ENCODE results near the gene PTPRN2.

PTPRN2 gene

DNA sequence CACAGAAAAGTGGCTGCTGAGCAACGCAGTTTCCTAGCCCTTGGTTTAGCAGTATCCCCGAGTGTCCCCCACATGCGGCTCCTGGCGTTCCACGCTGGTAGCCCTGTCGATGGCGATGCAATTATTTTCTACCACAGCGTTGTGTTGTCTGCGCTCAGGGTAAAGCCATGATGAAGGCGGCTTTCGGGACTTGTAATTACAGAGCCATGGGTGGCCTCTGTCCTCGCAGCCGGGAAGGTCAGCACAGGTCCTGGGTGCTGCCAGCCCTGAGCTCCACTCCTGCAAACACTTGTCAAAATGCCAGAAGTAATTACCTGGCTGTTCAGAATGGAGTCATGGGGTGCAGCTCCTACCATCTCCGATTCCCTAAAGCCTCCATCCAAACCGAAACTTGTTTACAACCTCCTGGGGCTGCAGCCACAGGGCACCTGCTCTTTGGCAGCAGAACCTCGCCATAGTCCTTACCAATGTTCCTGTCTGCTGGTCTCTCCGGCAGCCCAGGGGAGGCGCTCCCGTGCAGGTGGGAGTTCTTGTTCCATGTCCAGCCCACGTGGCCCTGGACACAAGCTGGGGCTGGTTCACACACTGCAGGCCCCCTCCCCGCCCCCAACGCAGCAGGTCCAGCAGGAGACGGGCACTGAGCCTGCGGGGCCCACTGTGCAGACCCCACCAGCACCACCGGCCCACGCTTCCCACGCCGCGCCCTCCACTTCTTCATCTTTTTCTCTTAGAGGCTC lies 512.6 kb downstream of the PTPRN2 start:
- no peak for FAIRE-seq

DNA sequence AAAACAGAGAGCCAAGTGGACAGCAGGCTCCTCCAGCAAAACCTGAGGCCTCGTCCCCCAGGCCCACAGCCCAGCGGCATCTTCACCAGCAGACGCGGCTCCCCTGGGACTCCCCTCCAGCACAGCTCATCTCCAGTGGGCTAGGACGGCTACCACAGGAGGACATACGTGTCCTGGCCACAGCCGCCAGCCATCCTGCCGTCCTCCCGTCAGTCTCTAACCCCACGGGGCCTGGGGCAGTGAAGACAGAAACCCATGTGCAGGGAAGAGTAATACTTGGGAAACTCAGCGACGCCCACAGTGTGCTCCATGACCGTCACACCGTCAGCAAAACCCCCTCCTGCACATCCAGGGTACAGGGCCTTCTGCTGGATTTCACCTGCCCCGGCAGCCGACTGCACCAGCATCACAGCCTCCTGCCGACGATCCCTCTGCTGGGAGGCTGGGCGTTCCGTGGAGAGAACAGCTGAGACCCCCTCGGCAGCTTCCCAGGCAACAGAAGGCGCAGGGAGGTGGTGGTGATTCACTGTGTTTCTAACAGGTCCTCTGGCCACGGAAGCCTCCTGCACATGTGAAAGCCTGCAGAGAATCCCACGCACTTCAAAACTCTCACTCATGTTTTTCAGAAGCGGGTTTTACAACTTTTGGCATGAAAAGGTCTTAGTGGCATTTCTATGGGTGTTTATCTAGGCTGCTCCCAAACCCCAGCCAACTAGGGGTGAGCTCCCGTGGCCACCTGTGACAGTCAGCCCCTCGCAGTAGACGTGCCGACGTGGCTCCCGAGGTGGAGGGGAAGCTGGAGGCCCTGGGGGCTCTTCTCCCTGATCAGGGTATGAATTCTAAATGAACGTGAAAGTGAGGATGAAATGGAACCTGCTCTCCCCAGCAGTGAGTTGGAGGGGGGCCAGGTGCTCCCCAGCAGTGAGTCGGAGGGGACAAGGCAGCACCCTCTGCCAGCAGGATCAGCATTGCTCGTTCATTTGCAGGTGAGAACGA lies 513.5 kb downstream of the PTPRN2 start:
- no peak for FAIRE-seq

DNA sequence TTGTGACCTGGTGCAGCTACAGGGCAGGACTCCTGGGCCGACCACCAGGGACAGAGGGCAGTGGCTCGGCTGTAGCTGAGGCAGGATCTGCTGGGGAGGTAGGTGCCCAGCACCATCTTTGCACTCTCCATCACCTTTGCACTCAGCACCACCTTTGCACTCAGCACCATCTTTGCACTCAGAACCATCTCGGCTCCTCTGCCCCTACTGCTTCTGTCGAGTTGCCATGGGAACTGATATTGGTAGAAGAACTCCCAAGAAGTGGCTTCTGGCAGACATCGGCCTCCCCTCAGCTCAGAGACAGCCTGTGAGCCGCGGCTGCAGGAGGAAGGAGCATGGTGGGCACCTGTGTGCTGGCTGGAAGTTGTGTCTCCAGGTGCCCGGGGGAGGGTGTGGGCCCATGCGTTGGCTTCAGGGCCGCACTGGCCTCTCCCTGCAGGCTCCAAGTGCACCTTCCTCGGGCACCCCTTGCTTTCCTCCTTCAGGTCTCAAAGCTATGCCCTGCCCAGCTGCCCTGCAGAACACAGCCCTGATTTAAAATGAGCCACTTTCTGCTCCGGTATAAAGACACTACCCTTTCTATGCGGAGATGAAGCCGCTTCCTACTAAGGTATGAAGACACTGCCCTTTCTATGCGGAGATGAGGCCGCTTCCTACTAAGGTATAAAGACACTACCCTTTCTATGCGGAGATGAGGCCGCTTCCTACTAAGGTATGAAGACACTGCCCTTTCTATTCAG lies 514.5 kb downstream of the PTPRN2 start:
- FAIRE-seq: no peak

DNA sequence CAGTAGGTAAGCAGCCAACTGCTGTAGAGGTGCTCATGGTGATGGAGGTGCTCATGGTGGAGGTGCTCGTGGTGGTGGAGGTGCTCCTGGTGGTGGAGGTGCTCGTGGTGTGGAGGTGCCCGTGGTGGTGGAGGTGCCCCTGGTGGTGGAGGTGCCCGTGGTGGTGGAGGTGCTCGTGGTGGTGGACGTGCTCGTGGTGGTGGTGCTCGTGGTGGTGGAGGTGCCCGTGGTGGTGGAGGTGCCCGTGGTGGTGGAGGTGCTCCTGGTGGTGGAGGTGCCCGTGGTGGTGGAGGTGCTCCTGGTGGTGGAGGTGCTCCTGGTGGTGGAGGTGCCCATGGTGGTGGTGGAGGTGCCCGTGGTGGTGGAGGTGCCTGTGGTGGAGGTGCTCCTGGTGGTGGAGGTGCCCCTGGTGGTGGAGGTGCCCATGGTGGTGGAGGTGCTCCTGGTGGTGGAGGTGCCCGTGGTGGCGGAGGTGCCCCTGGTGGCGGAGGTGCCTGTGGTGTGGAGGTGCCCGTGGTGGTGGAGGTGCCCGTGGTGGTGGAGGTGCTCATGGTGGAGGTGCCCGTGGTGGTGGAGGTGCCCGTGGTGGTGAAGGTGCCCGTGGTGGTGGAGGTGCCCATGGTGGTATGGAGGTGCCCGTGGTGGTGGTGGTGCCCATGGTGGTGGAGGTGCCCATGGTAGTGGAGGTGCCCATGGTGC lies 517.3 kb downstream of the PTPRN2 start:
- no peak for FAIRE-seq

DNA sequence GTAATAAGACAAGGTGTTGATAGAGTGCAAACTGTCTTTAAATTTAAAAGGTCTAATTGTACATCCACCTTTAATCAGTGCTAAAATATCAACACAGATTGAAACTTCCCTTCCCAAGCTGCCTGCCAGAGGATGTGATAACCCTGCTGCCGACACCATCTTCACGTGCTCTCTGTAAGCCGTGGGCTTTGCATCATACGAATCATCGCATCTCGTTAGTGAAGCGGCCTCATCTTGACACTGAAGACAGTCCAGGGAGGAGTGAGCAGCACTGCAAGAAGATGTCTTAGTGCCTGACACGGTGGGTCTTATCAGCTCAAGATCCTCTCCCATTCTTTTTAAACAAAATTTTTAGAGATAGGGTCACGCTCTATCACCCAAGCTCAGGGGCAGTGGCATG lies 518.8 kb downstream of the PTPRN2 start:
- FAIRE-seq: no peak

DNA sequence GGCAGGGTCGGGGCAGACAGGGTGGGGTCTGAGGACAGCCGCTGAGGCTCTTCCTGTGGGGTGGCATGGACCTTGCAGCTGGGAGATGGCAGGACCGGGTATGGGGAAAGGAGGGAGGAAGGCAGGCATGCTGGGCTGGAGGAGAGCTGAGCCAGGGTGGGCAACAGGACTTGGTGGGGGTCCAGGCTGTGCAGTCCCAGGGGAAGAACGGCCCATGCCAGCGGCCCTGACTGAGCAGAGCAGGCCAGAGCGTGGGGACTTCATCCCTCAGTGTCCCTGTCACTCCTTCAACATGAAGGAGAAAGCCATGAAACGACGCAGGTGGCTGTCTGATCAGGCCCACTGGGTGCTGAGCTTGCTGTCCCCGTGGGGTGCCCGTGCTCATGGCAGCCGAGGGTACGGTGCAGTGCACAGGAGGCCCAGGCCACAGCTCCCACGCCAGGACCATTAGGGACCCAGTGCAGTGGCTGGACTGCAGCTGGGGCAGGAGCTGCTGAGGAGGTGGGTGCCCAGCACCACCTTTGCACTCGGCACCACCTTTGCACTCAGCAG lies 519.6 kb downstream of the PTPRN2 start:
- no peak for FAIRE-seq

DNA sequence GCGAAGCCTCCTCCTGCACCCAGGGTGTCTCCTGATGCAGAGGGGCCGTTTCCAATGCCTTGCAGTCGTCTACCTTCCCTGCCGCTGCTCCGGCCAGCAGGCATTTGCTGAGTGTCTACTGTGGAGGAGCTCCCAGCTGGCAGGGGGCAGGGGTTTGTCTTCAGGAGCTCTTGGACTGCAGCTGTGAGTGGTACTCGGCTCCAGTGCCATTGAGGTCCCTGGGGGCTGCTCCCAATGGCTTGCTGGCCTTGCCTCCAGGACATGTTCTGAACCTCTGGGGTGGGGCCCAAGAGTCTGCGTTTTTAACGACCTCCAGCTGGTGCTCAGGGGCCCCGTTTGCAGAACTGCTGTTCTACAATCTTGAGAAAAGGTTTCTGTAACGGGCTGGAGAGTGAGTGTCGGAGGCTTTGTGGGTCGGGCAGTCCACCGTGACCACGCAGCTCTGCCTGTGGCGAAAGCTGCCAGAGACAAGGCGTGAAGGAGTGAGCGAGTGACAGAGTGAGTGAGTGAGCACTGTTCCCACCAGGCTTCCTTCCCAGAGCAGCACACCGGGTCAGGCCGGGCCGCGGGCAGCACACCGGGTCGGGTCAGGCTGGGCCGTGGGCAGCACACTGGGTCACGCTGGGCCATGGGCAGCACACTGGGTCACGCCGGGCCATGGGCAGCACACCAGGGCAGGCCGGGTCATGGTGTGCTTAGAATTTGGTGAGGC lies 520.2 kb downstream of the PTPRN2 start:
- no peak for FAIRE-seq

DNA sequence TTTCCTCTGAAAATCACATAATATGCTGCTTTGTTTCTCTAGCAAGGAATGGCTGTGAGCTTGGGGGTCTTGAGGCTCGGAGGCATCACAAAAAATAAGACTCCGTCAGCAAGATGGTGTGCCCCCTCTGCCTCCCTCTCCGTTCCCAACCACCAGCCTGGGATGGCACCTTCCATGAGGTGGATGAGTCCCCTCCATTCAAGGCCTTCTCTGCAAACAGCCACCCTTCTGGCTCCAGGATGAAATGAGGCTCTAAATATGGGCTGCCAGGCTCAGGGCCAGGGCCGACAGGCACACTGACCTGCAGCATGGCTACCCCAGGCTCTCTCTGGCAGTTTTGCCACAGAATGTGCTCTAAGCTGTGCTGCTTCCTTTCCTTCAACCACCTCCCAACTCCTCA lies 521.5 kb downstream of the PTPRN2 start:
- FAIRE-seq: no peak

DNA sequence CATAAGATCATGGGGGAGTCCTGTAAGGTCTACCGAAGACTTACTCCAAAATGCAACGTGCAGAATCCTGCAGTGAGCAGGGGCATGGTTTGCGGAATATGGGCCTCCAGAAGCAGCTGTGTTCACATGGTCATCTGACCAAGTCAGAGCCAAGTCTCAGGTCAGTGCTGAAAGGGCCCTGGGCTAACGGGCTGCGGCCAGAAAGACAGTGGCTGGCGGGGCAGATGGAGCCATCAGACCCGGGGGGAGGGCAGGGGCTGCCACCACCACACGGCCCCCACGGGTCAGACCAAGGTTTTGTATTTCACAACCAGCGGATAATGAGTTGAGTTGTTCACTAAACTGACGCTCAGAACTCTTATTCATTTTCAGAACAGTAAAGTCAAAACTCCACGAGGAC lies 522.3 kb downstream of the PTPRN2 start:
- no peak for FAIRE-seq

DNA sequence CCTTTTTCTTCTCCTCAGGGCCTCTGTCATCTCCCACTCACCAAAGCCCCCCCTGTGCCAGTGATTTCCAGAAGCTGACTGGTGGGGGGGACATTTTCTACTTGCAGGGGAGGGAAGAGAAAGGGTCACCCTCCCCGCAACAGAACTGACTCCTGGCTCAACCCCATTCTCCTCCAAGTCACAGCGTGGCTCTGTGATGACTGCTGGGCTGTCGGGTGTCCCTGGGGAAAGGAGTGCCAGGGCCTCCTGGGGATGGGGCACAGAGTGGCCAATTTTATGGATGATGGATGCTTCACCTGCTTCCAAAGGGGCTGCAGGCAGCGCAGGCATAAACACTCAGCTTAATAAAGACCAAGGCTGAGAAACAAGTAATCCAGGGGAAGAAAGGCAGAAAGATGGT lies 523.0 kb downstream of the PTPRN2 start:
- no peak for FAIRE-seq

DNA sequence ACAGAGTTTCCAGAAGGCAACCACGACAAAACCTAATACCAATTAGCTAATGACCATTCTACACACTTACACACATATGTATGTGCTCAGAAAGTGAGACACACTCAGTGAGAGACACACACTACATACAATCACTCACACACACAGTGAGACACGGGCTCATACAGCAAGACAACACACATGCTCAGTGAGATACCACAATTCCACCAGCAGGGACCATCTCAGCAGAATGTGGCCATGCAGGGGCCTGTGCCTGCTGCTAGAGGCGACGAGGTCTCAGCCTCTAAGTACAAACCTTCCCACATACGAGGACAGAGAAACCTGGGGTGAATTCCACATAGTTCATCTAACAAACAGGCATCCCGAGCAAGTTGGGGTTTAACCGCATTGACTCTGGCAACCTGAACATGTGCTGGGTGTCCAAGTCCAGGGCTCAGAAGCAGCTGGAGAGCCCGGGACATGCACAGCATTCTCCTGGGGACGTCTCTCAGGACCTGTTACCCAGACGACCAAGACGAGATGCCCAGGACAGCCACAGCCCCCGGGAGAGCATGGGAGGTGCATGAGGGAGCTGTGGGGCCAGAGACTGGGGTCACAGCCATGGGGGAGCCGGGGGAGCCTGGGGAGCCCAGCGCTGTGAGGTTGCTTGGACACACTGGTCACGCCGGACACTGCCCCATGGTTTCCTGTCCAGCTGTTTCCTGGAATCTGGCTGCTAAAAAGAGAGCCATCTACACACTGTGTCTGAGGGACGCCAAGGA lies 523.6 kb downstream of the PTPRN2 start:
- no peak for FAIRE-seq

DNA sequence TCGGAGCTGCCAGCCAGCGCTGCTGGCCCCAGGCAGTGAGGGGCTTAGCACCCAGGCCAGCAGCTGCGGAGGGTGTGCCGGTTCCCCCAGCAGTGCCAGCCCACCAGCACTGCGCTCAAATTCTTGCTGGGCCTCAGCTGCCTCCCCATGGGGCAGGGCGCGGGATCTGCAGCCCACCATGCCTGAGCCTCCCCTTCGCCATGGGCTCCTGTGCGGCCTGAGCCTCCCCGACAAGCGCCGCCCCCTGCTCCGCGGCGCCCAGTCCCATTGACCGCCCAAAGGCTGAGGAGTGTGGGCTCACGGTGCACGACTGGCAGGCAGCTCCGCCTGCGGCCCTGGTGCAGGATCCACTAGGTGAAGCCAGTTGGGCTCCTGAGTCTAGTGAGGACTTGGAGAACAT lies 525.0 kb downstream of the PTPRN2 start:
- FAIRE-seq: no peak

DNA sequence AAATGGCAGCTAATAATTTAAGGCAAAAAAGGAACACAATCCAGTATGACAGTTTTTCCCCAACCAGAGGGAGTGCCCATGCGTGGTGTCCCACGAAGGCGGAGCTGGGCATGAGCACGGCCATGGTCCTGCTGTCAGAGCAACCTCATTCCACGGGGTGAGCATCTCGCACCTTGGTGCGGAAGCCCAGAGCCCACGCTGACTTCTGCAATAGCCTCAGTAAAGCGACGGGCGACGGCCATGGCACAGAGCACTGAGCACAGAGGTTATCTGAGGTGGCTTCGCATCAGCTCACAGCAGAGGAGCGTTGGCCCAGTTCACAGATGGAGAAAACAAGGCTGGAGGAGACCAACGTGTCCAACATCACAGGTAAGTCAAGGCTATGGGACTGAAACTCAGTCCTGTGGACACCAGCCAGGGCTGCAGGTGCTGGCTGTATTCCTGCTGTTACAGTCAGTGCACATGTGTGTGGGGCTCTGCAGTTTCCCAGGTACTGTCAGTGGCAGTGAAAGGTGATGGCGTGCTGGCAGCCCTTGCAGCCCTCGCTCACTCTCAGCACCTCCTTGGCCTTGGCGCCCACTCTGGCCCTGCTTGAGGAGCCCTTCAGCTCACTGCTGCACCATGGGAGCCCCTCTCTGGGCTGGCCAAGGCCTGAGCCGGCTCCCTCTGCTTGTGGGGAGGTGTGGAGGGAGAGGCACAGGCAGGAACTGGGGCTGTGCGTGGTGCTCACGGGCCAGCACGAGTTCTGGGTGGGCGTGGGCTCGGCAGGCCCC lies 525.6 kb downstream of the PTPRN2 start:
- no peak for FAIRE-seq

DNA sequence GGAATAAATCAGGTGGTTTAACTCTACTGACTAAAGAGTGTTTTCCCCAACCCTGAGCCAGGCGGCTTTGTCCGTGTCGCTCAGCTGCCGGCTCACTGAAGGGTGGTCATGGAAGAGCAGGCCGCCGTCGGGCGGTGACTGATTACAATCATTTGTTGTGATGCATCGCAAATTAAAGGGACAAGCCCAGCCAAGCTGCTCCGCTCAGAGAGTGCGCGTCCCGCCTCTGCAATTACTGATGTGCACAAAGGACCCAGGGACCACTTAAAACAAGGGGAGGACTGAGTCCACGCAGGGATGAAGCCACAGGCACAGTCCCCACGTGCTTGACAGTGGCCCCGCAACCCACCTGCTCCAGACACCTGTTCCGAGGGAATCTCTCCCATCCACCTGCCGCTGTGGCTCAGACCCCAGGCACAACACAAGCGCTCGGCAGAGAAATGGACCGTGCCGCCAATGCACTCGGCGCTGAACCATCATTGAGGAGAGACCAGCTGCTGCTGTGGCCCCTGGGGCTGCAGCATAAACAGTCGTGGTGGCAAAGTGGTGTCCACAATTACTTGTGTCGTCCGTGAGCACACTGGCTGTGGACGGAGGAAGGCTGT lies 526.5 kb downstream of the PTPRN2 start:
- no peak for FAIRE-seq

DNA sequence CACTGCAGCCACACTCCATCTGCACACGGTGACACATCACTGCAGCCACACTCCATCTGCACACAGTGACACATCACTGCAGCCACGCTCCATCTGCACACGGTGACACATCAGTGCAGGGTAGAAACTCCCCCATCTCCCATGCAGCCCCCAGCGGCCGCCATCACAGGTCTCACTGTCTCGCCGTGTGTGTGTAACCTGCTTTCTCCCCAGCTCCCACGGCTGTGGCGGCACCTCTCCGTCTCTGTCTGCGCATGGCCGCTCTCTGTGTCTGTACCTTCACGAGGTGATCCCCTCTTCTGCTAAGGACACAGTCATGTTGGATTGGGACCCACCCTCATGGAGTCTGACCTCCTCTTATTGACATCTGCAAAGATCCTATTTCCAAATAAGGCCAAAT lies 527.4 kb downstream of the PTPRN2 start:
- FAIRE-seq: no peak

DNA sequence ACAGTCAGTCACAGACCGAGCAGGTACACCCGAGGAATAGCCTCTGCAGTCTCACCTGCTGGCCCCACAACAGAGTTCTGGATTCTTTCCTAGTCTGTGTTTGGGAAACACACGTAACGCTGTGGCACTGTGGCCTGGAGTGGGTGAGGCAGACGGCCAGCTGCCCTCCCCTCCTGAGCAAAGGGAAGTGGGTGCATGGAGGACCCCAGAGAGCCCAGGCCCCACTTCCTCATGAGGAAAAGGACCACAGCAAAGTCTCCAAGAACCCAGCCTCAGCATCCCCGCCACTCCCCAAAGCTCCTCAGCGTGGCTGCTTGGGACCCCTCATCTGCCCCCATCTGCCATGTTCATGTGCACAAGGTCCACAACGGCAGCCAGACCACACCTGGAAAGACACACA lies 530.2 kb downstream of the PTPRN2 start:
- no peak for FAIRE-seq

DNA sequence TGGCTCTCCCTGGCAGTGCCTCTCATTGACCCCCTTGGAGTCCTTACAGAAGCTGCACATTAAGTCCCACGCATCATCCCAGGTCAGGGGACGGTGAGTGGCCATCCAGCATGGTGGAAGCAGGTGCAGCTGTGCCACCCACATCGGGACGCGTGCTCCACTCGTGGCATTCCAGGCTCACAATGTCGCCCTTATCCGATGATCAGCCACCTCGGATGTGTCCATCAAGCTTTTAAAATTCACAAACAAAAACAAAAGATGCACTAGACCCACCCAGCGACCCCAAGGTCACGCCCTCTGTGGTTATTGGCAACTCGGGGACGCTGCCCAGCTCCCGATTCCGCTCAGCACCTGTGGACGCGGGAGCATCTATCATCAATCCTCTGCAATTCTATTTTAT lies 530.9 kb downstream of the PTPRN2 start:
- no peak for FAIRE-seq

DNA sequence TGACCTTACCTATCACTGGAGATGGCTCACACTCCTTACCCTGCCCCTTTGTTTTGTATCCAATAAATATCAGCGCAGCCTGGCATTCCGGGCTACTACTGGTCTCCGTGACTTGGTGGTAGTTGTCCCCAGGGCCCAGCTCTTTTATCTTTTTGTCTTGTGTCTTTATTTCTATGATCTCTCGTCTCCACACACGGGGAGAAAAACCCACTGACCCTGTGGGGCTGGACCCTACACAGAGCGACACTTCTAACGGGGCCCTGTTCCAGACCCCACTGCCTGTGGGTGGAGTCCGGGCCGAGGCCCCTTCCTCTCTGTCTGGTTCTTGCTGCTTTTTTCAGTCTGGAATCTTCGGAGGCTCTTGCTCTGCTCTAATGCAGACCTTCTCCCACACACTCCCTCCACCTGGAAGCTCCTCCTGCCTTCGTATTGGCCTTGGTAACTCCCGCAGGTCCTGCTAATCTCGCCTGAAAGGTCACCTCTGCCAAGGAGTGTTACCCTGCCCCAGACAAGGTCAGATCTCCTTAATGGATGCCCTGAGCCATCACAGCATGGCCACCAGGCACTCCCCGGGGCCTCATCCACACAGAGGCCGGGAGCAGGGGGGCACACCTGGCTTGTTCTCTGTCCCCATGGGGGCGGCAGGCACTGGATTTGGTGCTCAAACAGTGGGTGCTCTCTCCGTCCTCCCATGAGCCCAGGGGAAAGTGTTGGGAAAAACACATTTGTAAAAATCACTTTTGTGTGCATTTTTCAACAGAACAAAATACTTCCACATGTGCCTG lies 531.7 kb downstream of the PTPRN2 start:
- FAIRE-seq: no peak

DNA sequence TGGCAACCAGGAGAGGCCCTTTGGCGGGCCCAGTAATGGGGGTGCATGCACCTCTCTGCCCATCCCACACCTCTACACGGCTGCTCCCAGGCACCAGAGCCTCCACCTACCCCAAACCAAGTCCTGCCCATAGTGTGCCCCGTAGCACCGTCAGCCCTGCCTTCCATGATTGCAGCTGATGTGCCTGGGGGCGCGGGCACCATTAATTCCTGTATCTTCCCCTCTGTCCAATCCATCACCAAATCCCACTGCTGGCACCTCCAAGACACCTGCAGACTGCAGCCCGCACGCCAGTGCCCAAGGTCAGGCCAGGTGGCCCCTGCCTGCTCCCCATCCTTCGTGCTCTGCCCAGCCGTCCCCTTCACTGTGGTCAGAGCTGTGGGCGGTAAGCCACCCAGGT lies 533.0 kb downstream of the PTPRN2 start:
- FAIRE-seq: no peak
